HTR-8/SVneo (cell line): ENCODE measurements around the gene WTIP.
"Not testable (repeated sequence)": the region's sequence is repeated elsewhere in the genome, so short reads cannot be mapped to it uniquely, and the experiment has no call there.

Source experiments
- DNase-seq: peaks from one replicate; pipeline ENCODE4 v3.0.0; 2011; ENCODE audit warnings: low spot score, mixed read lengths; ENCODE audit not compliant: insufficient read length
- FAIRE-seq: peaks from 2 replicates; lab custom pipeline; 2011; peaks lifted over from hg19 to GRCh38; lab: Jason Lieb, UNC

Gene WTIP

GRCh38 chr19:34475975-34476594 is 5.5 kb upstream of the WTIP start:
- no peak for DNase-seq
- no peak for FAIRE-seq

GRCh38 chr19:34478496-34478895 is 3.1 kb upstream of the WTIP start:
- not testable (repeated sequence) for FAIRE-seq, DNase-seq

- no peak for DNase-seq
Measured at GRCh38 chr19:34479396-34479795, 2.2 kb upstream of the WTIP start.

GRCh38 chr19:34480491-34480890 is 1.1 kb upstream of the WTIP start:
- FAIRE-seq = no peak
- no peak for DNase-seq

More at GRCh38 chr19:34479396-34479795, 2.2 kb upstream of the WTIP start:
- FAIRE-seq = no peak

DNA sequence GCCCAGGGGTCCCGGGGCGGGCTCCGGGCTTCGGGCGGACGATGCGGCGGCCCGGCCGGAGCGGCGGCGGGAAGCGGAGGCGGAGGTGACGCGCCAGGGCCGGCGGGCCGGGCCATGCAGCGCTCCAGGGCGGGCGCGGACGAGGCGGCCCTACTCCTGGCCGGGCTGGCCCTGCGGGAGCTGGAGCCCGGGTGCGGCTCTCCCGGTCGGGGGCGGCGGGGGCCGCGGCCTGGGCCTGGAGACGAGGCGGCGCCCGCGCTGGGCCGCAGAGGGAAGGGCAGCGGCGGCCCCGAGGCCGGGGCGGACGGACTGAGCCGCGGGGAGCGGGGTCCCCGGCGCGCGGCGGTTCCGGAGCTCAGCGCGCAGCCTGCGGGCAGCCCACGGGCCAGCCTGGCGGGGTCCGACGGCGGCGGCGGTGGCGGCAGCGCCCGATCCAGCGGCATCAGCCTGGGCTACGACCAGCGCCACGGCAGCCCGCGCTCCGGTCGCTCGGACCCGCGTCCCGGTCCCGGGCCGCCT is 362 bp downstream of the WTIP start:
- FAIRE-seq (no peak), DNase-seq (no peak)

- FAIRE-seq (no peak), DNase-seq (no peak)
Measured at GRCh38 chr19:34482380-34483250, 1.1 kb downstream of the WTIP start.

GRCh38 chr19:34484328-34484727 is 2.8 kb downstream of the WTIP start:
- DNase-seq (no peak), FAIRE-seq (no peak)

- FAIRE-seq (no peak), DNase-seq (no peak)
Measured at GRCh38 chr19:34485831-34486230, 4.3 kb downstream of the WTIP start.

GRCh38 chr19:34487651-34488051 is 6.1 kb downstream of the WTIP start:
- DNase-seq (no peak), FAIRE-seq (no peak)

- FAIRE-seq (peak; percentile 66), DNase-seq (no peak)
Measured at GRCh38 chr19:34489175-34489574, 7.6 kb downstream of the WTIP start.

DNA sequence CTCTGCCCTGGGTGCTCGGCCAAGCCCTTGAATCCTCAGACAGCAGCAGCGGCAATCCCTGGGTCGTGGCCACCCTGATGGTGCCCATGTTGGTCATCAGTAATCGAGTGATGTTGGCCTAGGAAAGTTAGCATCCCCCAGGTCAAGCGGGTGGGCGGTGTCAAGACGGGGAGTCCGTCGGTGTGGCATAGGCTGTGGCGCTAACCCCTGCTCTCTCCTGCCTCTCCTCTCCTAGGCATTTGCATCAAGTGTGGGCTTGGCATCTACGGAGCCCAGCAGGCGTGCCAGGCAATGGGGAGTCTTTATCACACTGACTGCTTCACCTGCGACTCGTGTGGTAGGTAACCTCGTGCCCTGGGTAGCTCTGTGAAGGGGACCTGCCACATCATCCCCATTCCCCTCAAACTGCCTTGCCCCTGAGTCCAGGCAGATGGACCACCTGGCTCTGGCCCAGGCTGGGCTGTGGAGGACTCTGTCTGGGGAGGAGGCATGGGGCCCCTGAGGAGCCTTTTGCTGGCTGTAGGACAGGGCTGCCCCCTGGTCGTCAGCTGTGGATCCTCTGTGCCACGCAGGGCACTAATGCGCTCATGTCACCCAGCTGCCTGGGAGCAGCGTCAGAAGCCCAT is 8.7 kb downstream of the WTIP start:
- DNase-seq (no peak), FAIRE-seq (peak; percentile 48)

DNA sequence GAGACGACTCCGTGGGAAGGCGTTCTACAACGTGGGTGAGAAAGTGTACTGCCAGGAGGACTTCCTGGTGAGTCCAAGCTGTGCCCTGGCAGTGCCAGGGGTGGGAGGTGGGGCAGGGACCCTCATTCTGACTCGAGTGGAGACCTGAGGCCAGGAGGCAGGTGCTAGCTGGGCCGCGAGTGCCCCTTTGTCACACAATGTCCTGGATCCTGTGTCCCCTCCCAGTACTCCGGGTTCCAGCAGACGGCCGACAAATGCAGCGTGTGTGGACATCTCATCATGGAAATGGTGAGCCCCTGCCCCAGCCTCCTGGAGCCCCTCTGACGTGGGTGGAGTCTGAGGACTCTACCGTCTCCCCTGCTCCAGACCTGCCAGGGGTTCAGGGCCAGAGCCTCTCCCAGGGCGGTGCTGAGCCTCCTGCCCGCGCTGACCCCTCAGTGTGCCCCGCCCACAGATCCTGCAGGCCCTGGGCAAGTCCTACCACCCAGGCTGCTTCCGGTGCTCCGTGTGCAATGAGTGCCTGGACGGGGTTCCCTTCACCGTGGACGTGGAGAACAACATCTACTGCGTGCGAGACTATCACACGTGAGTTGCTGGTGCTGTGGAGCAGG is 11.6 kb downstream of the WTIP start:
- DNase-seq (no peak), FAIRE-seq (no peak)

GRCh38 chr19:34493649-34494044 is 12.1 kb downstream of the WTIP start:
- DNase-seq = no peak
- no peak for FAIRE-seq

GRCh38 chr19:34494601-34495000 is 13.0 kb downstream of the WTIP start:
- DNase-seq = no peak
- no peak for FAIRE-seq

GRCh38 chr19:34495416-34495815 is 13.9 kb downstream of the WTIP start:
- no peak for FAIRE-seq

DNA sequence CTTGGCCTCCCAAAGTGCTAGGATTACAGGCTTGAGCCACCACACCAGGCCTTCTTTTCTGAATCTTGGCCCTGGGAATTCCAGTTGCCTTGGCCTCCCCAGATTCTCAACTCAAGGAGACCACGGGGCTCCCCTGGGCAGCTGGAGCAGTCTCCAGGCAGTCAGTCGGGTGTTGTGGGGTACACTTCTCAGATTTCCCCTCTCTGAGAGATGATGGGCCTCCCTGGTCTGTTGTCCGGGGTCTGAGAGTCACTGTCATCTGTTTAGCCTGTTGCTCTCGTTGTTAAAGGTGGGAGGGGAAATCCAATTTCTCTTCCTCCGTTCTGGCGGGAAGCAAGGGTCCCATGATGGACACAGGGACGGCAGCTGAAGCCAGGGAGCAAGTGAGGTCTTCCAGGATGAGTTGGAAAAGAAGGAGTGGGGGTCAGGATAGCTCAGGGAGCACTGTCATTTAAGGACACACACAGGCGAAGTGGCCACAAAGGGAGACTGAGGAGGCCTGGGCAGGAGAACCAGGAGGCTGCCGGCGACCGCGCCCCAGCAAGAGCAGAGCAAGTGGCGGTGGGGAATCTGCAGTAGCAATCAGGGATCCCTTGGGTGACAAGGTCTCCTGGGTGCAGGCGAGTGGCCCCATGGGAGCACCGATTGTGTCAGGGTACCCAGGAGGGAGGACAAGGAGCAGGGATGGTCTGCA is 15.7 kb downstream of the WTIP start:
- no peak for FAIRE-seq

More at GRCh38 chr19:34495416-34495815, 13.9 kb downstream of the WTIP start:
- DNase-seq = no peak

GRCh38 chr19:34499155-34499834 is 17.7 kb downstream of the WTIP start:
- DNase-seq (no peak), FAIRE-seq (no peak)

More for the DNA sequence above, 15.7 kb downstream of the WTIP start:
- no peak for DNase-seq

- DNase-seq (no peak), FAIRE-seq (no peak)
Measured at GRCh38 chr19:34500656-34501120, 19.1 kb downstream of the WTIP start.
